GM23338 (cell line): ENCODE results near the gene PRKCH. TPM values are rescaled to one million over a fixed set of nuclear protein-coding genes. Genes with fewer than 3 reads are reported as not detected.

Experiments
- ATAC-seq: fragments of 200-7000 bp; cut with Tn5 transposase; 3 replicates; pipeline ENCODE4 v1.9.1; 2020
- DNase-seq: peaks from one replicate; pipeline ENCODE4 v3.0.0-alpha.2; 2015; ENCODE audit warnings: low spot score
- H2AFZ ChIP-seq: fragments of 200-600 bp; sonication (generic); 2 replicates; pipeline ENCODE4 v1.8.0; 2016; ENCODE audit warnings: antibody characterized with exemption, mild to moderate bottlenecking, moderate library complexity
- H3F3A ChIP-seq: fragments of 200-600 bp; sonication (generic); replicated peaks from 2 replicates; pipeline ENCODE4 v1.8.0; 2017; ENCODE audit warnings: antibody characterized with exemption, mixed run types, low read depth
- H3K27ac ChIP-seq: fragments of 200-600 bp; sonication (generic); 2 replicates; pipeline ENCODE4 v1.6.1; 2016; ENCODE audit warnings: low read depth
- H3K27me3 ChIP-seq: fragments of 200-600 bp; sonication (generic); 2 replicates; pipeline ENCODE4 v1.8.0; 2016; ENCODE audit warnings: mild to moderate bottlenecking, mixed run types, moderate library complexity; ENCODE audit not compliant: insufficient read depth
- H3K36me3 ChIP-seq: fragments of 200-600 bp; sonication (generic); 2 replicates; pipeline ENCODE4 v1.8.0; 2016; ENCODE audit warnings: mild to moderate bottlenecking; ENCODE audit not compliant: insufficient read depth
- H3K4me1 ChIP-seq: fragments of 200-600 bp; sonication (generic); 2 replicates; pipeline ENCODE4 v1.8.0; 2016; ENCODE audit warnings: mild to moderate bottlenecking, moderate library complexity; ENCODE audit not compliant: insufficient read depth
- H3K4me2 ChIP-seq: fragments of 200-600 bp; sonication (generic); 2 replicates; pipeline ENCODE4 v1.7.1; 2017; ENCODE audit warnings: mixed run types
- H3K4me3 ChIP-seq: fragments of 200-600 bp; sonication (generic); 2 replicates; pipeline ENCODE4 v1.6.1; 2016; ENCODE audit warnings: mixed run types
- H3K79me2 ChIP-seq: fragments of 200-600 bp; sonication (generic); replicated peaks from 2 replicates; pipeline ENCODE4 v1.8.0; 2017; ENCODE audit warnings: mild to moderate bottlenecking; ENCODE audit not compliant: insufficient read depth
- H3K9me2 ChIP-seq: fragments of 200-600 bp; sonication (generic); 2 replicates; pipeline ENCODE4 v1.8.0; 2017; ENCODE audit not compliant: insufficient read depth
- H4K20me1 ChIP-seq: fragments of 200-600 bp; sonication (generic); replicated peaks from 2 replicates; pipeline ENCODE4 v1.8.0; 2017; ENCODE audit warnings: mild to moderate bottlenecking; ENCODE audit not compliant: insufficient read depth
- H3K27ac Mint-ChIP-seq: 2 replicates; pipeline ENCODE4 v1.8.0; 2020; ENCODE audit warnings: inconsistent platforms, mild to moderate bottlenecking, moderate library complexity, mixed read lengths
- H3K27me3 Mint-ChIP-seq: 3 replicates; pipeline ENCODE4 v1.8.0; 2022; ENCODE audit warnings: low read depth, mild to moderate bottlenecking, moderate library complexity, mixed read lengths, inconsistent platforms; ENCODE audit not compliant: insufficient read depth, poor library complexity
- H3K36me3 Mint-ChIP-seq: 3 replicates; pipeline ENCODE4 v1.8.0; 2021; ENCODE audit warnings: low read depth, mild to moderate bottlenecking, inconsistent platforms, moderate library complexity, mixed read lengths
- H3K4me1 Mint-ChIP-seq: 3 replicates; pipeline ENCODE4 v1.8.0; 2020; ENCODE audit warnings: mild to moderate bottlenecking, inconsistent platforms, mixed read lengths
- H3K4me3 Mint-ChIP-seq: 3 replicates; pipeline ENCODE4 v1.8.0; 2021; ENCODE audit warnings: moderate library complexity, mild to moderate bottlenecking, inconsistent platforms, mixed read lengths
- H3K9me3 Mint-ChIP-seq: 3 replicates; pipeline ENCODE4 v1.8.0; 2020; ENCODE audit warnings: moderate library complexity, mild to moderate bottlenecking, inconsistent platforms, mixed read lengths
- EZH2 ChIP-seq: fragments of 200-600 bp; sonication (generic); IDR thresholded peaks from one replicate; pipeline ENCODE4 v1.8.0; 2017; ENCODE audit warnings: antibody characterized with exemption, mild to moderate bottlenecking, low read depth; ENCODE audit not compliant: unreplicated experiment
- JUNB ChIP-seq: IDR thresholded peaks from one replicate; pipeline ENCODE4 v1.6.1; 2016; ENCODE audit warnings: antibody characterized with exemption; ENCODE audit not compliant: unreplicated experiment
- NANOG ChIP-seq: IDR thresholded peaks from 2 replicates; pipeline ENCODE4 v1.6.1; 2016; ENCODE audit warnings: antibody characterized with exemption, borderline replicate concordance
- POLR2AphosphoS5 ChIP-seq: IDR thresholded peaks from 2 replicates; pipeline ENCODE4 v1.6.1; 2016; ENCODE audit warnings: antibody characterized with exemption, low read depth
- ZNF114 ChIP-seq: fragments of 250-450 bp; sonication (Bioruptor Pico); IDR thresholded peaks from 2 replicates; pipeline ENCODE4 v1.5.0; 2020; ENCODE audit warnings: mild to moderate bottlenecking, moderate library complexity
- ZNF331 ChIP-seq: fragments of 250-450 bp; sonication (Bioruptor Pico); IDR thresholded peaks from 2 replicates; pipeline ENCODE4 v1.5.0; 2020; ENCODE audit warnings: low read depth, mild to moderate bottlenecking, moderate library complexity
- polyA plus RNA-seq: library from polyadenylated mRNA; unstranded; fragments of >200 nt; fragmentation: Nextera tagmentation; extraction: Ambion mirVana; gene quantifications from 2 replicates; pipeline ENCODE4 v1.2.1, GENCODE V29; 2016
- total RNA-seq: library from RNA; depleted of rRNA; stranded (reverse); fragments of >200 nt; shearing (Covaris generic); gene quantifications from 2 replicates; pipeline ENCODE4 v1.2.3, GENCODE V29; 2014
- TF ChIP-seq, protein P1 (sequence below): fragments of 250-450 bp; sonication (Bioruptor Pico); IDR thresholded peaks from 2 replicates; pipeline ENCODE4 v1.5.0; 2020; ENCODE audit warnings: mild to moderate bottlenecking, moderate library complexity
- TF ChIP-seq, protein P2 (sequence below), 2 experiments: fragments of 200-600 bp in 1 of 2; sonication (generic) in 1 of 2; conservative IDR thresholded peaks; 2 replicates each; pipeline versions ENCODE4 v1.5.1 to v1.6.1; 2016 to 2017; ENCODE audit warnings: antibody characterized with exemption in 2 of 2, low read depth in 2 of 2, mild to moderate bottlenecking in 2 of 2, moderate library complexity in 1 of 2
- TF ChIP-seq, protein P3 (sequence below): IDR thresholded peaks from one replicate; pipeline ENCODE4 v1.6.1; 2018; ENCODE audit warnings: antibody characterized with exemption; ENCODE audit not compliant: unreplicated experiment

Gene PRKCH
- total and polyA plus RNA-seq, 2 experiments from 2014 or later, result 5.4 to 10.1 TPM

- TF ChIP-seq, protein P1, sequence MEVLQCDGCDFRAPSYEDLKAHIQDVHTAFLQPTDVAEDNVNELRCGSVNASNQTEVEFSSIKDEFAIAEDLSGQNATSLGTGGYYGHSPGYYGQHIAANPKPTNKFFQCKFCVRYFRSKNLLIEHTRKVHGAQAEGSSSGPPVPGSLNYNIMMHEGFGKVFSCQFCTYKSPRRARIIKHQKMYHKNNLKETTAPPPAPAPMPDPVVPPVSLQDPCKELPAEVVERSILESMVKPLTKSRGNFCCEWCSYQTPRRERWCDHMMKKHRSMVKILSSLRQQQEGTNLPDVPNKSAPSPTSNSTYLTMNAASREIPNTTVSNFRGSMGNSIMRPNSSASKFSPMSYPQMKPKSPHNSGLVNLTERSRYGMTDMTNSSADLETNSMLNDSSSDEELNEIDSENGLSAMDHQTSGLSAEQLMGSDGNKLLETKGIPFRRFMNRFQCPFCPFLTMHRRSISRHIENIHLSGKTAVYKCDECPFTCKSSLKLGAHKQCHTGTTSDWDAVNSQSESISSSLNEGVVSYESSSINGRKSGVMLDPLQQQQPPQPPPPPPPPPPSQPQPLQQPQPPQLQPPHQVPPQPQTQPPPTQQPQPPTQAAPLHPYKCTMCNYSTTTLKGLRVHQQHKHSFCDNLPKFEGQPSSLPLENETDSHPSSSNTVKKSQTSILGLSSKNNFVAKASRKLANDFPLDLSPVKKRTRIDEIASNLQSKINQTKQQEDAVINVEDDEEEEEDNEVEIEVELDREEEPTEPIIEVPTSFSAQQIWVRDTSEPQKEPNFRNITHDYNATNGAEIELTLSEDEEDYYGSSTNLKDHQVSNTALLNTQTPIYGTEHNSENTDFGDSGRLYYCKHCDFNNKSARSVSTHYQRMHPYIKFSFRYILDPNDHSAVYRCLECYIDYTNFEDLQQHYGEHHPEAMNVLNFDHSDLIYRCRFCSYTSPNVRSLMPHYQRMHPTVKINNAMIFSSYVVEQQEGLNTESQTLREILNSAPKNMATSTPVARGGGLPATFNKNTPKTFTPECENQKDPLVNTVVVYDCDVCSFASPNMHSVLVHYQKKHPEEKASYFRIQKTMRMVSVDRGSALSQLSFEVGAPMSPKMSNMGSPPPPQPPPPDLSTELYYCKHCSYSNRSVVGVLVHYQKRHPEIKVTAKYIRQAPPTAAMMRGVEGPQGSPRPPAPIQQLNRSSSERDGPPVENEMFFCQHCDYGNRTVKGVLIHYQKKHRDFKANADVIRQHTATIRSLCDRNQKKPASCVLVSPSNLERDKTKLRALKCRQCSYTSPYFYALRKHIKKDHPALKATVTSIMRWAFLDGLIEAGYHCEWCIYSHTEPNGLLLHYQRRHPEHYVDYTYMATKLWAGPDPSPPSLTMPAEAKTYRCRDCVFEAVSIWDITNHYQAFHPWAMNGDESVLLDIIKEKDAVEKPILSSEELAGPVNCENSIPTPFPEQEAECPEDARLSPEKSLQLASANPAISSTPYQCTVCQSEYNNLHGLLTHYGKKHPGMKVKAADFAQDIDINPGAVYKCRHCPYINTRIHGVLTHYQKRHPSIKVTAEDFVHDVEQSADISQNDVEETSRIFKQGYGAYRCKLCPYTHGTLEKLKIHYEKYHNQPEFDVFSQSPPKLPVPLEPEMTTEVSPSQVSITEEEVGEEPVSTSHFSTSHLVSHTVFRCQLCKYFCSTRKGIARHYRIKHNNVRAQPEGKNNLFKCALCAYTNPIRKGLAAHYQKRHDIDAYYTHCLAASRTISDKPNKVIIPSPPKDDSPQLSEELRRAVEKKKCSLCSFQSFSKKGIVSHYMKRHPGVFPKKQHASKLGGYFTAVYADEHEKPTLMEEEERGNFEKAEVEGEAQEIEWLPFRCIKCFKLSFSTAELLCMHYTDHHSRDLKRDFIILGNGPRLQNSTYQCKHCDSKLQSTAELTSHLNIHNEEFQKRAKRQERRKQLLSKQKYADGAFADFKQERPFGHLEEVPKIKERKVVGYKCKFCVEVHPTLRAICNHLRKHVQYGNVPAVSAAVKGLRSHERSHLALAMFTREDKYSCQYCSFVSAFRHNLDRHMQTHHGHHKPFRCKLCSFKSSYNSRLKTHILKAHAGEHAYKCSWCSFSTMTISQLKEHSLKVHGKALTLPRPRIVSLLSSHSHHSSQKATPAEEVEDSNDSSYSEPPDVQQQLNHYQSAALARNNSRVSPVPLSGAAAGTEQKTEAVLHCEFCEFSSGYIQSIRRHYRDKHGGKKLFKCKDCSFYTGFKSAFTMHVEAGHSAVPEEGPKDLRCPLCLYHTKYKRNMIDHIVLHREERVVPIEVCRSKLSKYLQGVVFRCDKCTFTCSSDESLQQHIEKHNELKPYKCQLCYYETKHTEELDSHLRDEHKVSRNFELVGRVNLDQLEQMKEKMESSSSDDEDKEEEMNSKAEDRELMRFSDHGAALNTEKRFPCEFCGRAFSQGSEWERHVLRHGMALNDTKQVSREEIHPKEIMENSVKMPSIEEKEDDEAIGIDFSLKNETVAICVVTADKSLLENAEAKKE (CRISPR knock-in tag), result no peak
- TF ChIP-seq, protein P2, sequence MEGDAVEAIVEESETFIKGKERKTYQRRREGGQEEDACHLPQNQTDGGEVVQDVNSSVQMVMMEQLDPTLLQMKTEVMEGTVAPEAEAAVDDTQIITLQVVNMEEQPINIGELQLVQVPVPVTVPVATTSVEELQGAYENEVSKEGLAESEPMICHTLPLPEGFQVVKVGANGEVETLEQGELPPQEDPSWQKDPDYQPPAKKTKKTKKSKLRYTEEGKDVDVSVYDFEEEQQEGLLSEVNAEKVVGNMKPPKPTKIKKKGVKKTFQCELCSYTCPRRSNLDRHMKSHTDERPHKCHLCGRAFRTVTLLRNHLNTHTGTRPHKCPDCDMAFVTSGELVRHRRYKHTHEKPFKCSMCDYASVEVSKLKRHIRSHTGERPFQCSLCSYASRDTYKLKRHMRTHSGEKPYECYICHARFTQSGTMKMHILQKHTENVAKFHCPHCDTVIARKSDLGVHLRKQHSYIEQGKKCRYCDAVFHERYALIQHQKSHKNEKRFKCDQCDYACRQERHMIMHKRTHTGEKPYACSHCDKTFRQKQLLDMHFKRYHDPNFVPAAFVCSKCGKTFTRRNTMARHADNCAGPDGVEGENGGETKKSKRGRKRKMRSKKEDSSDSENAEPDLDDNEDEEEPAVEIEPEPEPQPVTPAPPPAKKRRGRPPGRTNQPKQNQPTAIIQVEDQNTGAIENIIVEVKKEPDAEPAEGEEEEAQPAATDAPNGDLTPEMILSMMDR (conservative IDR thresholded peaks at IDR 0.05; ENCODE audit: low read depth in 2 of 2), result no peak
Measured at GRCh38 chr14:61434311-61434710, 112.9 kb downstream of the PRKCH start (continued).

DNA sequence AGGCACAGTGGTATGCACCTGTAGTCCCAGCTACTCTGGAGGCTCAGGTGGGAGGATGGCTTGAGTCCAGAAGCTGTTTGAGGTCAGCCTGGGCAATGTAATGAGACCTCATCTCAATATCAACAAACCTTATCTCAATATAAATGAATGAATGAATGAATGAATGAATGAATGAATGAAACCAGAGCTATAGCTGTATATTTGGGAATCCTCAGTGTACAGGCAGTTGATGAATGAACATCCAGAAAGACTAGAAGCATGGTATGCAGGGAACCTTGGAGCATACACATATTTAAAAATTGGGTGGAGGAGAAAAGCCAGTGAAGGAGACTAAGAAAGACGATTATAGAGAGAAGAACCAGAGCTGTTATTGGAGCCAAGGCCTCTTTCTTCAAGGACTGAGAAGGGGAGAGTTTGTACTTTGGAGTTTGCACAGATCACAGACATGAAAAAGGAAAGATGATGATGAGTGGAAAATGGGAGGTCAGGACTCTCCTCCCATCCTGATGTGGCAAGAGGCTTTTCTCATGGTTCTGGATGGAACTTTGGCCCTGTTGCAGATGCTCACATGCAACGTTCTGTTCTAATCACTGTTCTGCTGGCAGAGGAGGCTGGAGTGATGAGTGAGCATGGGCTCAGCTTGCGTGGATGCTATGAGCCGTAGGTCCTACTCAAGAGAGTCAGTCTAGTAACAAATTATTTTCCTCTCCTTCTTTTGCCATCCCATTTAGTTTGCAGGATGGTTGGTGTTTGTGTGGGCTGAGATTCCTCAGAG is 114.4 kb downstream of the PRKCH start:
- no peak for TF ChIP-seq POLR2AphosphoS5
- TF ChIP-seq, protein P3, sequence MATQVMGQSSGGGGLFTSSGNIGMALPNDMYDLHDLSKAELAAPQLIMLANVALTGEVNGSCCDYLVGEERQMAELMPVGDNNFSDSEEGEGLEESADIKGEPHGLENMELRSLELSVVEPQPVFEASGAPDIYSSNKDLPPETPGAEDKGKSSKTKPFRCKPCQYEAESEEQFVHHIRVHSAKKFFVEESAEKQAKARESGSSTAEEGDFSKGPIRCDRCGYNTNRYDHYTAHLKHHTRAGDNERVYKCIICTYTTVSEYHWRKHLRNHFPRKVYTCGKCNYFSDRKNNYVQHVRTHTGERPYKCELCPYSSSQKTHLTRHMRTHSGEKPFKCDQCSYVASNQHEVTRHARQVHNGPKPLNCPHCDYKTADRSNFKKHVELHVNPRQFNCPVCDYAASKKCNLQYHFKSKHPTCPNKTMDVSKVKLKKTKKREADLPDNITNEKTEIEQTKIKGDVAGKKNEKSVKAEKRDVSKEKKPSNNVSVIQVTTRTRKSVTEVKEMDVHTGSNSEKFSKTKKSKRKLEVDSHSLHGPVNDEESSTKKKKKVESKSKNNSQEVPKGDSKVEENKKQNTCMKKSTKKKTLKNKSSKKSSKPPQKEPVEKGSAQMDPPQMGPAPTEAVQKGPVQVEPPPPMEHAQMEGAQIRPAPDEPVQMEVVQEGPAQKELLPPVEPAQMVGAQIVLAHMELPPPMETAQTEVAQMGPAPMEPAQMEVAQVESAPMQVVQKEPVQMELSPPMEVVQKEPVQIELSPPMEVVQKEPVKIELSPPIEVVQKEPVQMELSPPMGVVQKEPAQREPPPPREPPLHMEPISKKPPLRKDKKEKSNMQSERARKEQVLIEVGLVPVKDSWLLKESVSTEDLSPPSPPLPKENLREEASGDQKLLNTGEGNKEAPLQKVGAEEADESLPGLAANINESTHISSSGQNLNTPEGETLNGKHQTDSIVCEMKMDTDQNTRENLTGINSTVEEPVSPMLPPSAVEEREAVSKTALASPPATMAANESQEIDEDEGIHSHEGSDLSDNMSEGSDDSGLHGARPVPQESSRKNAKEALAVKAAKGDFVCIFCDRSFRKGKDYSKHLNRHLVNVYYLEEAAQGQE, result no peak
- TF ChIP-seq ZNF114 (CRISPR knock-in tag), result no peak
- no peak for TF ChIP-seq EZH2
- no peak for TF ChIP-seq NANOG
- no peak for TF ChIP-seq ZNF331
- TF ChIP-seq JUNB, result no peak
- Mint-ChIP-seq H3K4me1 (peaks cover 24% of the 10 kb centered on the region), H3K9me3 (peaks cover 11% of the 10 kb centered on the region; the same call in 1 of the 3 replicates), H3K4me3 (no peak overlapping the region), H3K27me3 (peaks cover 4% of the 10 kb centered on the region), H3K36me3 (no peaks in the 10 kb centered on the region), H3K27ac (no peak overlapping the region)
- Histone ChIP-seq H2AFZ (no peak overlapping the region), H3K4me1 (peaks cover 23% of the 10 kb centered on the region), H3K4me2 (no peak overlapping the region), H3K36me3 (no peaks in the 10 kb centered on the region), H3K79me2 (no peaks in the 10 kb centered on the region), H3F3A (no peaks in the 10 kb centered on the region), H3K27ac (no peak overlapping the region), H4K20me1 (no peaks in the 10 kb centered on the region), H3K9me2 (no peaks in the 10 kb centered on the region), H3K27me3 (no peaks in the 10 kb centered on the region), H3K4me3 (no peak overlapping the region)
- ATAC-seq, result no peak
- no peak for DNase-seq
